ENCODE data around the gene COX7A2L.
"Not testable (repeated sequence)": the region's sequence is repeated elsewhere in the genome, so short reads cannot be mapped to it uniquely, and the experiment has no call there.

COX7A2L gene

DNA sequence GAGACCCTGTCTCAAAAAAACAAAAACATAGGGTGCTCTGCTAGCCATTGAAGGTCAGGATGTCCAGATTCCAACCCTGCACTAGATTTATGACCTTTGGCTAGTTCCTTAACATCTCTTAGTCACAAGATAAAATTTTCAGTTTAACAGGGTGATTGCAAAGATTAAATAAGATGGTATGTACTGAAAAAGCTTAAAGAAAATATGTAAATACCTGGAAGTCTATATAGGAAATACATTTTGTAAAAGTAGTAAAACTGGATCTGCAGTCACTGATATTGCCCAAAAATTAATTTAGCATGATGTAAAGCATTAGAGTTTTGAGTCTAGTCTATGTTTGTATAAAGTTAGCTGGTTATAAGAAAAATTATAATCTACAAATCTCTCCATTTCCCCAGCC, 5.4 kb upstream of the COX7A2L start:
- no peak for DNase-seq

DNA sequence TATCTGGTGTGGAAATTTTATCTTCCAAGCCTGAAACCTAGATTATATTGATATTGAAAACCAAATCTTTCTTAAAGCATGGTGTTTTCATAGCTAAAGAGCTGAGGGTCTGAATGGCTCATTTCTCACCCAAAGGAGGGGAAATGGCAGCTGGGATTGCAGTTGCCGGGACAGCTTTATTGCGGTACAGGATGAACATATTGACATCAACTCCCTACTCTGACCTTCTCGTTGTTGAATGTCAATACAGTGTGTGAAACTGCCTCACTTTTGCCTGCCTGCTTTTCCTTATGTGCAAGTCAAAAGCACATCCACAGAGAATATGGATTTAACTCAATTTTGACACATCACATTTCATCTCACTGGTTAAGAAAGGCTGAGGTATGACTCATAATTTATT, 3.6 kb upstream of the COX7A2L start:
- no peak for DNase-seq

DNA sequence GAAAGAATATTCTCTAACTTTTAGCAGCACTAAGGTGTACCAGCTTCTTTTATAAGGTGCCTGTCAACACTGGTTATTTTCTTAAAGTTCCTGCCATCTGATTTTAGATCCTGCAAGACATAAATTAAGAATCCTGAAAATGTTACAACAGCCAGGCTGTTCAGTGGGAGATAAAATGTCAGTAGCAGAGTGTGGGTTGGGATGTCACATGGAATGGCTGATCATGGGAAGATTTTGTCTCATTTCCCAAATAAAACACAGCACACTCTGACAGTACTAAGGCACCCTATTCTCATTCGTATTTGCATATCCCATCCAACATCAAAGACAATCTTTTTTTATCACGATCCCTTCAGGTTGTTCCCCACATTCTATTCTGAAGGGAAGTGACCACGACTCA, 2.4 kb upstream of the COX7A2L start:
- no peak for DNase-seq

DNA sequence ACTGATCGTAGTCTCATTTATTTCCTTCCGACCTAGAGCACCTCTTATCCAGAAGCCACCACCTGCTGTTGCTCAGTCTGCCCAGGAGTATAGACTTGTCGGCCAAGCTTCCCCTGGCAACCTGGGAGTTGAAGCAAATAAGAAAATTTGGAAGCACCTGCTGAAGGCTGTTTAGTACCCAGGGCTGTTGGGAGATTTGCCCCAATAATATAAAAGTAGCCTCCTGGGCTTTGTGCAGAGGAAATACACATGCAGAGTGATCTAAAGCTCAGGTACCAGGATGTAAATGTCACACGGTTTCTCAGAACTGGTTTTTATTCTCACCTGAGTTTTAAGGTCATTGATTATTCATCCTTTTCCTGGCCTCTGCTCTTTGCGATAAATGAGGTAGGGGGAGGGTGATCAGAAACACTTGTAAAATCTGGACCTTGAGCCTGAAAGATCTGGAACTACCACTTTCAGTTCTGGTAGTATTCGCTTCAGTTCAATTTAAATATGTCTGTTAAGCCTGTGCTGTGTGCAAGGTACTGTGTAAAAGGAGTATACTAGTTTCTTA, 789 bp upstream of the COX7A2L start:
- no peak for DNase-seq

DNA sequence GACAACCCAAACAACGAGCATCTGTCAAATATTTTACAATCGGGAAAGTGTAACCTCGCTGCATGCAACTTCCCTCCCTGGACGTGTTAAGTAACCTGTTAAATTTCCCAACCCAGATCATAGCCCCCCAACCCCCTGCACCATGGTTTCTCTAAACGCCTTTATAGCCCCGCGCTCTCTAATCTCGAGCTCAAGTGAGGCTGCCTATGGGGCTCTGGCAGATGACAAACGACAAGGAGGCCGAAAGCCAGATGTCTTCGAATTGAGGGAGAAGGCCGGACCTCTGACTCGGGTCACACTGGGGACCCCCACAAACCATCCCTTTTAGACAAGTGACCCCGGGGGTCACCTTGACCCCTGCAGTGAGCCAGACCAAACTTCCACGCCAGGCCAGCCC, 526 bp downstream of the COX7A2L start:
- DNase-seq = no peak

DNA sequence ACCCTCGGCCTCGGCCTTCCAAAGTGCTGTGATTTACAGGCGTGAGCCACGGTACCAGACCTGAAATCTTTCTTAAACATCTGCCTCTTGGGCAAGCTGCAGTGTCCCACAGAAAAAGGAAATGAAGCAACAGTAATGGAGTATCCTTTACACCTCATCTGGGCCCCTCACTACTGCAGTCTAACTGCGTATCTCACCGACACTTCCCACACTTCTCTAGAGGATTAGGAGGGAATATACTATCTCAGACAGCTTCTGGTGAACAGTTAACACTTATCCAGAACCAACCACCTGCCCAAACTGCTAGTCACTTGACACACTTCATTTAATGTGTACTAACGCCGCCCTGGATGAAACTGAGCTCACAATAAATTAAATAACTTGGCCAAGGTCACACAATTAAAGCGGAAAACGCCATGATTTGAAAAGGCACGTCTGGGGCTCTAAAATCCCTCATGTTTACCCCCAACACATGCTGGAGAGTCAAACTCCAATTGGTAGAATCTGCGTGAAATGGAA, 993 bp downstream of the COX7A2L start:
- no peak for DNase-seq

DNA sequence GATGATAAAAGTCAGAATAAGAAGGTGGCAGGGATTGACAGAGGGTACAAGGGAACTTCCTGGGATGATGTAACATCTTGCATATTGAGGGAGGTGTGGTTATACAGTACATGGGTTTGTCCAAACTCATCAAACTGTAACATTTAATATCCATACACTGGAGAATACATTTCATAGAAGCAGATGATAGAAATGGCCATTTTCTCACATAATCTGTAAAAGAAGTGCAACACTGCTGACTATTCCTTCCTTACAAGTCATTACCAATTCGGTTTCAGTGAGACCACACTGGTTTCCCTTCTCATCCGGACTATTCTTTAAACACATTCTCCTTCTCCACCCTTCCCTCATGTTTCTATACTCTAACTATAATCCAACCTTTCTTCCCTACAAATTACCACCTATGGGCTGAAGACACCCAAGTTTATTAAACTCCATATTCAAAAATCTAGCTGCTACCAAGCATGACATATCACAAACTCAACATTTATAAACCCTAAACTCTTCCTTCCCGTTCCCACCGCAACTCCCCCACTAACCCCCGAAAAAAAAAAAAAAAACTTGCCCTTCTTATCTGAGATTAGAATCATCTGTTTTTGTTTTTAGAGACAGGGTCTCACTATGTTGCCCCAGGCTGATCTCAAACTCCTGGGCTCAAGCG, 1.6 kb downstream of the COX7A2L start:
- no peak for DNase-seq

DNA sequence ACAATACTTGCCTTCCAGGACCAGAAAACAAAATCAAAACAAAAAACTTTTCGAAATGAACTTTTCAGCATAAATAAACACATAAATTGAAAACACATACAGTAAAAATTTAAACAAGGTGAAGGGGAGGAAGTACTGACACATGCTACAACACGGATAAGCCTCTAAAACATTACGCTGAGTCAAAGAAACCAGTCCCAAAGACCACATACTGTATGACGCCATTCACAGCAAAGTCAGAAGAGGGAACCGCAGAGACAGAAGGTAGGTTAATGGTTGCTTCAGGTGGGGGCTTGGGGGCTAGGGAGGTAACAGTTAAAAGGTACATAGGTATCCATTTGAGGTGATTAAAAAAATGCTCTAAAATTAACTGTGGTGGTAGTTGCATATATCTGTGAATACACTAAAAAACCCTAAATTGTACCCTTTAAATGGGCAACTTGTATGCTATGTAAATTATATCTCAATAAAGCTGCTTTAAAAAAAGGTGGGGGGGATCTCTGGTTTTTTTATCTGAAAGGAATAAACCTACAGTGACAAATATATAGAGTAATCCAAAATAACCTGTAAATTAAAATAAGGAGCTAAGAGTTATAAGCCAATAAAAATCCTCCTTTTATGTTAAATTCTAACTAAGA, 7.1 kb downstream of the COX7A2L start:
- DNase-seq = no peak

DNA sequence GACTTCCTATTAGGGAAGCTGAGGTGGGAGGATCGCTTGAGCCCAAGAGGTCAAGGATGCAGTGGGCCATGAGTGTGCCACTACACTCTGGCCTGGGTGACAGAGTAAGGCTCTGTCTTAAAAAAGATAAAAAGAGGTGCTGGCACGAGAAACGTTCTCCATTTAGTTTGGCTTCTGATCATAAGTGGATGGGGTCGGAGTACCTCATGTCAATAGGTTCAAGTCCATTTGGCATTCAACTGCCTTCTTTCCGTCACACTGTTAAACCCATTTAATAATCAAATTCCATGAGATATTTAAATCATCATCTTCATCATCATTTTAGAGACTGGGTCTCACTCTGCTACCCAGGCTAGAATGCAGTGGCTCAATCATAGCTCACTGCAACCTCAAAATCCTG, 9.2 kb downstream of the COX7A2L start:
- DNase-seq = no peak

DNA sequence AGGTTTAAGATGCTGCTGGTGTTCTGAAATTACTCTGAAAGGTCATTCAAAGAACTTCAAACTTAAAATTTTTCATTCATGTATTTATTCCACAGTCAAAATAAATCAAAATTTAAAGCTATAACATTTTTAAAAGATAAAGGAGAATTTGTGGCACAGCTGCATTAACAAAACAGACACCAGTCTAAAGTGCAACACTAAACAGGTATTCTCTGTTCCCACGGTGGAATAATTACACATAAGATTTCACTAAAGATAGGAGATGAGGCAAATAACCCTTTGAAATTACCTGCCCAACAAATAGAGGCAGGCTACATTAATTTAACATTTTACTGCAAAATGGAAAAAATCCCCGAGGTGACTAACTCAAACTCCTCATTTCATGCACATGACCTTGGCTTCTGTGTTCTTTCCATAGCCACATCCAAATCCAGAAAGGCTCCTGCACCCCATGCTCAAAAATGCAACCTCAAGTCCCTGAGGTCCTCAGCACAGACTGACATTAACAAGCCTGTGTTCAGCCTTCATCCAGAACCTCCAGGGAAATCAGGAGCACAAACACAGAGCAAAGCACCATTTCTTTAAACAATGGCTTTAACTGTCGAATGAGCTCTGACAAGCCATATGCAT, 10.5 kb downstream of the COX7A2L start:
- DNase-seq = no peak

DNA sequence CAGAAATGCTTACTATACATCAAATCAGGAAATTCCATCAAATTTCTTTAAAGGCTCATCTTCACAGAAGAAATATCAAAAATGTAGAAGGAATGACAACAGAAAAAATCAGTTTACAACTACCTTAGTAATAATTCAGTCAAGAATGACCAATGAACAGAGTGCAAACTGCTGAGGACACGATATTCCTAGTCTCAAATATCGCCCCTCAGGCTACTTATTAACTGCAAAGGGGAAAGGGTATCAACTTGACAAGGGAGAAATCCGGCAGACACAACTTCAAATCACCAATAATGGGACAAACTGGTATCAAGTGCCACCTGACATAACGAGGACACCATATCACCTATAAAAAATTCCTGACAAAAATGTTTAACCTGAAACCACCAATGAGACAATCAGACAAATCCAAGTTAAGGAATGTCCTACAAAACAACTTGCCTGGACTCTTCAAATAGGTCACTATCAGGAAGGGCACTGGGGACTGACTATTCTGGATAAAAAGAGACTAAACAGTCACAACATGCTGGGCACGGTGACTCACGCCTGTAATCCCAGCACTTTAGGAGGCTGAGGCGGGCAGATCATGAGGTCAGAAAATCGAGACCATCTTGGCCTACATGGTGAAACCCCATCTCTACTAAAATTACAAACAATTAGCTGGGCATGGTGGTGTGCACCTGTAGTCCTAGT, 12.8 kb downstream of the COX7A2L start:
- DNase-seq = no peak

DNA sequence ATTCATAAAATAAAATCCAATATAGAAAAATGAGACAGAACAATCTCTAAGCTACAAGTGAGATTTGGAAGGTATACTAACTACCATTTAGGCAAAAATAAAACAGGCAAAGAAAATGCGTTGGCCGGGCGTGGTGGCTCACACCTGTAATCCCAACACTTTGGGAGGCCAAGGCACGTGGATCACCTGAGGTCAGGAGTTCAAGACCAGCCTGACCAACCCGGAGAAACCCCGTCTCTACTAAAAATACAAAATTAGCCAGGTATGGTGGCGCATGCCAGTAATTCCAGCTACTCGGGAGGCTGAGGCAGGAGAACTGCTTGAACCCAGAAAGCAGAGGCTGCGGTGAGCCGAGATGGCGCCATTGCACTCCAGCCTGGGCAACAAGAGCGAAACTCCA, 13.5 kb downstream of the COX7A2L start:
- DNase-seq = not testable (repeated sequence)

DNA sequence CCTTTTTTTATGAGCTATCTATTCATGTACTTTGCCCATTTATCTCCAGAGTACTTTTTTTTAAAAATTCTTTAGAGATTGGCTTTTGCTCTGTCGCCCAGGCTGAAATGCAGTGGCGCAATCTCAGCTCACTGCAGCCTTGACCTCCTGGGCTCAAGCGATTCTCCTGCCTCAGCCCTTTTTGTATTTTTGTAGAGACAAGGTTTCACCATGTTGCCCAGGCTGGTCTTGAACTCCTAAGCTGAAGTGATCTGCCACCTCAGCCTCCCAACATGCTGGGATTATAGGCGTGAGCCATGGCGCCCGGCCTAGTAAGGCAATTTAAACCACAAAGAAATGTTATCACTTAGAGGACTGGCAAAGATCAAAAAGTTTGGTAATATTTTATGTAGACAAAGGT, 14.2 kb downstream of the COX7A2L start:
- not testable (repeated sequence) for DNase-seq

DNA sequence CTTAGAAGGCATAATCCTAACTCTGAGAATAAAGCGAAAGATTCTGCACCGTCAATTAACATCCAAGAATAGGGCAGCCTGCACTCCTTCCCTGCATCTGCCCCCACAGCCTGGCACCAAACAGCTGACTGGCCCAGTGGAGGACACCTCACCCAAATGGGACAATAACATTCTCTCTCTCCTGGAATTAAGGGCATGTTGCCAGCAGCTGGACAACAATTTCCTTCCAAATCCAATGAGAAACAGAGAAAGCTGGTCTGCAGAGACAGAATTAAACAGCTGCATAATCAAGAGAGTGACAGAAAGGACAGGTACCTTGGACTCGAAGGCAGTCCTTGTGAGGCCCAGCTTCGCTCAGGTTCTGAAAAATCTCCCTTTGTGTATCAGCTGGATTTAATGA, 15.0 kb downstream of the COX7A2L start:
- DNase-seq = no peak

DNA sequence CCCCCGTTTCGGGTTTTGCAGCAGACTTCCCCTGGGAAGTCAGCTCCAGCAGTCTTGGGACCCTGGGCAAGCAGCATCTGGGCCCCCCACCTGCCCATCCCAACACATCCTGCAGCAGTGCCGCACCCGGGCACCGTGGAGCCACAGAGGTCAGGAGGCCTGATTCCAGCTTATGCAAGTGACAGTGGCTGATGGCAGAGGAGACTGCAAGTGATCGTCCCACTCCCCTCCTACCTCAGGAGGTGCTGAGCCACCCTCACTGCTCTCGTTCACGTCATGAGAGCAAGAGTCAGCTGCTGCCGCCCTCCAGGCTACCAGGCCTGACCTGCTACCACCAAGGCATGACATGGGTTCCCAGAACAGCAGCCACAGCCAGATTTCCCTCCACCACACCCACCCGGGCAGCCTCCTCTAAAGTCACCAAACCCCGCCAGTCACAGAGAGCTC, 18.2 kb downstream of the COX7A2L start:
- DNase-seq = no peak

DNA sequence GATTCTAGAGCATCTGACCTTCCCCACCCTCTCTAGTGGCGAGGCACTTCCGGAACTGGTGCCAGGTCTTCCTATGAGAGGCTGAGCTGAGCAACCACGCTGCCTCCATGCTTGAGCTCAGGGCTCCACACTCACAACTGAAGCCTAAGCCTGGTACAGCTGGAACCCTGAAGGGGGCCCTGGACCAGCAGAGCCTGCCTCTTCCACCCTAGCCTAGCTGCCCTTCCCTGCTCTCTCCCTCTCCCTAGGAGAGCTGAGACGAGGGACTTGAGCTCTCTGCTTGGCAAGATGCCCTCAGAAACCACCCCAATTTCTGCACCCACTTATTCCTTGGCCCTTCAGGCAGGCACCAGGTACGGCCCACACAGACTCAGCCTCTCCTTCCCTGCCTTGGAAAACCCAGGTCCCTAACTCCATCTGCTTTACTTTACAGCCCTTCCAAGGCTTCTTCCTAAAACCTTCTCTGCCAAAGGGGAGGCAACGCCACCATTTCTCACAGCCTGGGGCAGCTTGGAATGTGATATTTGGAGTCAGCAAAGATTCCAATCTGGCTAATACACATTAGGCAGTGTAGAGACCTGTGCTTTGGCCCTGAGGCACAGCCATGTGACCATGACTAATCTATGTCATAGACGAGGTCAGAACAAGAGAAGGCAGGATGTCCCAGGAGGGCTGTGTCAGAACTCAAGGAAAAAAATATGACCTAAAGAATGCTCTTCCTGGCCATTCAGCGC, 18.8 kb downstream of the COX7A2L start:
- no peak for DNase-seq

DNA sequence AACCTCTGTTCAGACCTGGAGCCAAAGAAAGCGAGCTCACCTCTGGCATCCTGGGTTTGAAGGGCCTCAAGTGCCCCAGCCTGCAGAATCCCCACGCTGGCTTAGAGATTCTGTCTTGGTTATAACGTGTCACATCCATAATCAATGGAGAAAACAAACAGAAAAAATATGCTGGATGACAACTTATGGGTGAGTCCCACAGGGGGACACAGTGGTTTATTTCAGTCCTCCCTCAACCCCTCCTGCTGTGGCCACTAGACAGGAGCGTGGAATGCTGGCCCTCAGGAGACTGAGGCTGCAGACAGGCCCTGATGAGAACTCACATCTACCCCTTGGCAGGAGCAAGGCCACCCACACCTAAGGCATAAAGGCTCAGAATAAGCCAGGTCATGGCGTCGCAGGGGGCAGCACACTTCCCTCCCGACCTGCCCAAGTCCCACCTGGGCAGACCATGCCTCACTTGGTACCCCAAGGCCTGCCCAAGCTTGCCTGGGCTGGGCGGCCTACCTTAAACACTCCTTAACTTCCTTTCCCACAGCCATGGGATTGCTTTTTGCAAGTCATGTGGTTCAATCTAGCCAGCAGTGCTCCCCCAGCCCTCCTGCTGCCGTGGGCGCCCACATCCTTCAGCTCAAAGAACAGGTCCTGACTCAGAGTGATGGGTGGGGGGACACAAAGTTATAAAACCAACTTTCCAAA, 19.9 kb downstream of the COX7A2L start:
- no peak for DNase-seq

DNA sequence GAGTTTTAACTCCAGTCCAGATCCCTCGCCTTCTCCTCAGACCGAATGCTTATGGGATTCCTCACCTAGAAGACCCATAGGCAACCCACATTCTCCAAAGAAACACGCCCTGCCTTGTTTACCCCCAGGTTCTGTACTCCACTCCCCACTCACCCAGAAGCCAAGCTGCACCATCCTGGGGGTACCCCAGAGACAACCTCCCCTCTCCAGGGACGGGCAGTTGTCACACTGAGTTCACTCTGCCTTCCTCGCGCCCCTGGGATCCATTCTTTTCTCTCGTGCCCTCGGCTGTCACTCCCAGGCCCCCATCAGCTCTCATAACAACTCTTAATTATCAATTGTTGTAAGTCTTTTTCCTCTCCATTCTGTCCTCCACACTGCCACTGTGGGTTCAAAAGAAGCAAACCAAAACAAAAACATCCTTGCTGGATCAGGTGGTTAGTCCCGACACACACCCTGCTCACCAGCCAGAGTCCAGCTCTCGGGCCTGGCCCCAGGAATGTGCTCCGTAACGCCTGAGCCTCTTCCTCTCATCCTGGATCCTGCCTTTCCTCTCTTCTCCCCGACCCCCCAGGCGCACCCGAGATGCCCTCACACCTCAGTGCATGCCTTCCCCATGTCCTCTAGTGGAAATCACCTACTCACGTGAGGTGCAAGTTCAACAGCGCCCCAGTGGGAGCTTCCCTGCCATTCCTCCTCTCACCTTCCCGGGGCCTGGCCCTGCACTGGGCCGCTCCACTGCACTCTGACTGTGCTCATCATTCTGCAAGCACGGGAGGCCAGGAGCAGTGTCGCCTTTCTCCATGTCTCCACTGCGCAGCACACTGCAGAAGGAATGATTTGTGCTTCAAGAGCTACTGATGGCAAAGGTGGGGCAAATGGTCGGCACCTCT, 20.7 kb downstream of the COX7A2L start:
- DNase-seq = no peak

DNA sequence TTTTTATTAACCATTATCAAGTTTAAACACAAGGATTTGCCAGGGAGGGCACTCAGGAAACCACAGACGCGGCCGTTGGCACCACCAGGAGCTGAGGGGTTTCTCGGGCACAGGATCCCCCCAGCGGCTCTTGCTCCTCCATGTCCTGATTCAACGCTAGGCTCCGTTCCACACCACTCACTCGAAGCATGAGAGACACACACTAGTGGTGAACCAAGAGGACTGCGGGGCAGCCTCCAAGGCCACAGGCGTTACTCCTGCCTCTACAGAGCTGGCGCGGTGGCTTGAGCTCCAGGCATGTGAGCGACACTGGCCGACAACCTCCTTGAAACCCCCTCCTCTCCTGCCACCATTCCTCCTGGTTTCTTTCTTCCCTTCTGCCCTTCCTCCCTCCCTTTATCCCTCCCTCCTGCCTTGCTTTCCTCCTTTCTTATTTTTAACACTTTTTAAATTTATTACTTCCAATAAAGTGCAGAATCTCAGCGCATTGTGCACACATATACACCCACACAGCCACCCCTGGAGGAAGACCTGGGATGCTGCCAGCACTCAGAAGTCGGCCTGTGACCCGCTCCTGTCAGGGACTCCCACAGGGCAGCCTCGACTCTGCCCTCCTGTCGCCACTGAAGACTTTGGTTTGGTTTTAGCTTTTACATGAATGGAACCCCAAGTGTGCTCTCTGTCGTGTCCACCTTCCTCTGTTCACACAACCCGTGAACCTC, 21.7 kb downstream of the COX7A2L start:
- no peak for DNase-seq

DNA sequence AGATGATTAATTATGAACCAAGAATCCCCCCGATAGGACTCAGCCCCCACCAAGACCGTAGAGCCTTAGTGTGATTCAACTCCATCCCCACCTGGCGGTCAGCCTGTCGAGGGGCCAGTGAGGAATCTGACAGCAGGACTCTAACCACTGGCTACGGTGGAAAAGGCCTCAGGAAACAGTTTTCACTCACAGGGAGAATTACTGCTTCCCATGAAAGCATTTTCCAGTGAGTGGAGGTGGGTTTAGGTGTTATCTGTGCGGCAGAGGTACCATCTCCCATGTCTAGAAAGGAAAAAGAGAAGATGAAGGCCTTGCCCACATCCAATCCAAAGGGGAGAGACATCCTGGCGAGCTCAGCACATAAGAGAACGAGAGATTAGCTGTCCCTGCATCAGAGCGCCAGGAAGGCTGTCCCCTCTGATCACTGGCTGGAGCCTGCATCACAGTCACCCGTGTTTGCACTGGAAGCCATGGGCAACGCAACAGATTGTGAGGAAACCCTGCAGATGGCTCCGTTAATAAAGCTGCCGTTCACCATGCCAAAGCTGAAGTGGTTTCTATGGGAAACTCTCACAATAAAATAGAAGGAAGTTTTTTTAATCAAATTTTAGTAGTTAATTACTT, 22.3 kb downstream of the COX7A2L start:
- DNase-seq = no peak
